Progenitor cell of endocrine pancreas (in vitro differentiated cells): Measurements from ENCODE around the gene CD79B. TPM values are rescaled to one million over a fixed set of nuclear protein-coding genes. Genes with fewer than 3 reads are reported as not detected.

Experiments
- DNase-seq: peaks from one replicate; pipeline ENCODE4 v3.0.0; 2021; ENCODE audit warnings: low spot score; ENCODE audit not compliant: unreplicated experiment
- H3K27ac Mint-ChIP-seq: 2 replicates; pipeline ENCODE4 v1.8.0; 2021; ENCODE audit warnings: mild to moderate bottlenecking, moderate library complexity, mixed read lengths
- H3K27me3 Mint-ChIP-seq: 2 replicates; pipeline ENCODE4 v1.8.0; 2021; ENCODE audit warnings: mixed read lengths
- H3K36me3 Mint-ChIP-seq: 2 replicates; pipeline ENCODE4 v1.8.0; 2022; ENCODE audit warnings: mixed read lengths; ENCODE audit not compliant: insufficient read depth
- H3K4me1 Mint-ChIP-seq: 2 replicates; pipeline ENCODE4 v1.8.0; 2021; ENCODE audit warnings: low read depth, mixed read lengths
- H3K4me3 Mint-ChIP-seq: 2 replicates; pipeline ENCODE4 v1.8.0; 2021; ENCODE audit warnings: low read depth, mild to moderate bottlenecking, moderate library complexity, mixed read lengths
- H3K9me3 Mint-ChIP-seq: 2 replicates; pipeline ENCODE4 v1.8.0; 2021; ENCODE audit warnings: low read depth, mixed read lengths
- long read RNA-seq: library from polyadenylated mRNA; unstranded; transcript quantifications from one replicate; pipeline ENCODE4 v2.0.0, GENCODE V29; 2020
- total RNA-seq: library from RNA; stranded (reverse); gene quantifications from 2 replicates; pipeline ENCODE4 v1.2.1, GENCODE V29; 2021
- TF ChIP-seq, protein P1 (sequence below): fragments of 200-600 bp; sonication (generic); IDR thresholded peaks from one replicate; pipeline ENCODE4 v1.5.0; 2021; ENCODE audit warnings: antibody characterized with exemption, mild to moderate bottlenecking; ENCODE audit not compliant: unreplicated experiment

The CD79B gene
- not detected in 2 replicates for total RNA-seq
- long read RNA-seq = 0 reads

DNA sequence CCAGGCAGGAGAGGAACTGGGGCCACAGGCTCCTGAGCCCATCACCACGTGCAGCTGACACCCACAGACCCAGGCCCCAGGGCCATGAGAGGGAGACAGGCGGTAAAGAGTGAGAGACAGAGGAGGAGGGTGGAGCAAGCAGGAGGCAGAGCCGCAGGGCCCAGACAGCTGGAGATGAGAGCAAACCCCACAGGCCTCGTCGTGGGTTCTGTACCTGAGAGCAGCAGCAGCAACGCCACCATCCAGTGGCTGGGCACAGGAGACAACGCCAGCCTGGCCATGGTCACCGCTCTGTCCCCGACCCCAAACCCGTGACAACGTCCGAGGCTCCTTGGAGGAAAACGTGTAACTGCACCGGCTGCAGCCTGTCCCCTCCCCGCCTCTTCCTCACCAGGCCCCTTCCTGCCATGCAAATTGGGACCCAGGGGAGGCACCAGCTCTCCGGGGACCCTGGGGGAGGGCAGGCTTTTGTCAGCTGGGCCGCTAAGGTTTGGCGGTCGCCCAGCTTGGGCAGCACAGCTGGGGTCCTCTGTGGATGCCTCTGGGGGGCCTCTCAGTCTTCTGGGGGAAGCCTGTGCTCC is at the start of gene CD79B:
Gene CD79B, minus strand, starts transcription at position 351 of the 581 bp plus-strand sequence. Its CDS starts 70 bp downstream, at position 281.
- H3K4me1 Mint-ChIP-seq = no peaks in the 10 kb centered on the region
- H3K27me3 Mint-ChIP-seq = peaks cover 6% of the 10 kb centered on the region
- H3K36me3 Mint-ChIP-seq = no peaks in the 10 kb centered on the region
- TF ChIP-seq, protein P1, sequence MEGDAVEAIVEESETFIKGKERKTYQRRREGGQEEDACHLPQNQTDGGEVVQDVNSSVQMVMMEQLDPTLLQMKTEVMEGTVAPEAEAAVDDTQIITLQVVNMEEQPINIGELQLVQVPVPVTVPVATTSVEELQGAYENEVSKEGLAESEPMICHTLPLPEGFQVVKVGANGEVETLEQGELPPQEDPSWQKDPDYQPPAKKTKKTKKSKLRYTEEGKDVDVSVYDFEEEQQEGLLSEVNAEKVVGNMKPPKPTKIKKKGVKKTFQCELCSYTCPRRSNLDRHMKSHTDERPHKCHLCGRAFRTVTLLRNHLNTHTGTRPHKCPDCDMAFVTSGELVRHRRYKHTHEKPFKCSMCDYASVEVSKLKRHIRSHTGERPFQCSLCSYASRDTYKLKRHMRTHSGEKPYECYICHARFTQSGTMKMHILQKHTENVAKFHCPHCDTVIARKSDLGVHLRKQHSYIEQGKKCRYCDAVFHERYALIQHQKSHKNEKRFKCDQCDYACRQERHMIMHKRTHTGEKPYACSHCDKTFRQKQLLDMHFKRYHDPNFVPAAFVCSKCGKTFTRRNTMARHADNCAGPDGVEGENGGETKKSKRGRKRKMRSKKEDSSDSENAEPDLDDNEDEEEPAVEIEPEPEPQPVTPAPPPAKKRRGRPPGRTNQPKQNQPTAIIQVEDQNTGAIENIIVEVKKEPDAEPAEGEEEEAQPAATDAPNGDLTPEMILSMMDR = no peak
- H3K27ac Mint-ChIP-seq = no peak within 1 kb of the TSS
- H3K4me3 Mint-ChIP-seq = no peak within 1 kb of the TSS
- no peak for DNase-seq
- H3K9me3 Mint-ChIP-seq = no peaks in the 10 kb centered on the region

DNA sequence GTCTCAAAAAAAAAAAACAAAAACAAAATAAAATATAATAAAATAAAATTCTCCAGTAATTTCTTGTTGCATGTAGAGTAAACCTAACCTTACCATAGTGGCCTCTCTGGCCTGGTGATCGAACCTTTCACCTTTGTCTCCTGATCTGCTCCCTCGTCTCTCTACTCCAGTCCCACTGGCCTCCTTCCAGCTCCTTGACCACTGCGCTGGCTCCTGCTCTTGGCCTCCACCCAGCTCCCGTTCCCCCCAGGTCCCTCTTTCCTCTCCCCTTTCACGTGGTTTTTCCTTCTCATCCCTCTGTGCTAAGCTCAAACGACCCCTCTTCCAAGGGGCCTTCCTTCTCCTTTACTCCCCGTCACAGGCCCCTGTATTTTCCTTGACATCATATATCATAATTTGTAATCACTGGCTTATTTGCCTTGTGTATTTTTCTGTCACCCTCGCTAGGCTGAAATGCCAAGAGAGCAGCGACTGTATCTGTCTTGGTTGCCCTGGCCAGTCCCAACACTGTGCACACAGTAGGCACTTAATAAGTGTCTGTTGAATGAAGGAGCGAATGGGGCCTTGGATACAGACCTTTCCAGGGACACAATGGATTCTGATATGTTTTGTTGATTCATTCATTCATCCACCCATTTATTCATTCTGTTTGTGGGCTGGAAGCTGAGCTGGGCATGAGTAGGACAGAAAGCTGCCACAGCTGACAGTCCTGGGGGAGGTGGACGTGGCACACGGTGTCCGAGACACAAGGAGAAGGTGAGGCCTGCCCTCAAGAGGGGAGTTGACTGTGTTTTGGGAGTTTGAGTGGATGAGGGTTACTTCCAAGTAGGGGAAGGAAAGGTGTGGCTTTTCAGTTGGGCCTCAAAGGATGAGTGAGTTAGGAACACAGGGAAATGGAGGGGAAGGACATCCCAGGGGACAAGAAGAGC is 46.4 kb upstream of the CD79B start:
- DNase-seq = no peak
- H3K4me3 Mint-ChIP-seq = no peak overlapping the region
- no peak overlapping the region for H3K27ac Mint-ChIP-seq
- peaks cover under 1% of the 10 kb centered on the region for H3K27me3 Mint-ChIP-seq
- H3K36me3 Mint-ChIP-seq = peaks cover 5% of the 10 kb centered on the region
- H3K4me1 Mint-ChIP-seq = no peaks in the 10 kb centered on the region
- peaks cover 12% of the 10 kb centered on the region for H3K9me3 Mint-ChIP-seq
- TF ChIP-seq, protein P1 = no peak

DNA sequence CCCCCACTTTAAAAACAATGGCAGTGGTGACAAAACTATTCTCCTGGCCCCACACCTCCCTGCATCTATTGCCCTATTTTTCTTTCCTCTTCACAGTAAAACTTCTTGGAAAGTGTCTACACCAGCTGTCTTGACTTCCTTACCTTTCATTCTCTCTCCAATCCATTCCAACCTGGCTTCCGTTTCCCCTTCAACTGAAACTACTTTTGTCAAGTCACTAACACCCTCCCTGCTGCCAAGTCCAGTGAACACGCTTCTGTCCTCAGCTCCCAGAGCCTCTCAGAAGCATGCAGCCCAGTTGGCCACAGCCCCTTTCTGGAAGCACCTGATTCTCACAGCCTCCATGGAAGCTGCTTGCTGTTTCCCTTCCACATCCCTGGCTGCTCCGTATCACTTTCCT is 44.6 kb upstream of the CD79B start:
- Mint-ChIP-seq H3K9me3 (peaks cover 1% of the 10 kb centered on the region), H3K4me1 (no peaks in the 10 kb centered on the region), H3K36me3 (no peaks in the 10 kb centered on the region), H3K4me3 (no peak overlapping the region), H3K27ac (no peak overlapping the region), H3K27me3 (peaks cover 3% of the 10 kb centered on the region)
- no peak for DNase-seq
- TF ChIP-seq, protein P1 = no peak

GRCh38 chr17:63975541-63976092 is 43.5 kb upstream of the CD79B start:
- Mint-ChIP-seq H3K4me1 (no peaks in the 10 kb centered on the region), H3K9me3 (no peaks in the 10 kb centered on the region), H3K27ac (no peak overlapping the region), H3K27me3 (peaks cover 3% of the 10 kb centered on the region), H3K4me3 (no peak overlapping the region), H3K36me3 (no peaks in the 10 kb centered on the region)
- DNase-seq = no peak
- TF ChIP-seq, protein P1 = no peak

- TF ChIP-seq, protein P1 = no peak
- Mint-ChIP-seq H3K27me3 (peaks cover 8% of the 10 kb centered on the region), H3K9me3 (no peaks in the 10 kb centered on the region), H3K4me3 (no peak overlapping the region), H3K36me3 (no peaks in the 10 kb centered on the region), H3K4me1 (no peaks in the 10 kb centered on the region), H3K27ac (peak overlapping the region; percentile 47)
- DNase-seq = no peak
Observed at GRCh38 chr17:63974594-63975192, 42.6 kb upstream of the CD79B start.
